HG02763 (cell line): ENCODE data around the gene SRGN.
"Not testable (repeated sequence)": the region's sequence is repeated elsewhere in the genome, so short reads cannot be mapped to it uniquely, and the experiment has no call there.

Source experiments
- ATAC-seq: cut with Tn5 transposase; IDR thresholded peaks from one replicate; pipeline ENCODE4 v1.9.1; 2021; ENCODE audit warnings: mild to moderate bottlenecking, moderate library complexity; ENCODE audit not compliant: unreplicated experiment

The SRGN gene

GRCh38 chr10:69125554-69125953 is 37.7 kb downstream of the SRGN start:
- no peak for ATAC-seq

- ATAC-seq, result no peak
Measured at GRCh38 chr10:69130251-69130650, 42.3 kb downstream of the SRGN start.

GRCh38 chr10:69139961-69140360 is 52.1 kb downstream of the SRGN start:
- no peak for ATAC-seq

DNA sequence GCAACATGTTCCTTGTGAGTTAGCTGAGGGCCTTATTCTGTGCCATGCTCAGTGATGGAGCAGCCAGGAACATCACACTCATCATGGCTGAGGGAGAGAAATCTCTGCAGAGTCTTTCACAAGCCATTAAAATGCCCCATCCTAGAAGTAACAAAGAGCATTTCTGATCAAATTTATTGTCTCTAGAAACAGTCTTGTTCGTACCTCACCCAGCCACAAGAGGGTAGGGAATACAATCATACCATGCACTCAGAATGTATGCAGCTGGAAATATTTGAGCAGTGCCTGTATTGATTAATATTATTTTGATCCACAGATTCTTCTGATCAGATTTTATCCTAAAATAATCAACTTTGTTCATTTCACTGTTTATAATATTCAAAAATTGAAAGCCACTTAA is 53.4 kb downstream of the SRGN start:
- no peak for ATAC-seq

DNA sequence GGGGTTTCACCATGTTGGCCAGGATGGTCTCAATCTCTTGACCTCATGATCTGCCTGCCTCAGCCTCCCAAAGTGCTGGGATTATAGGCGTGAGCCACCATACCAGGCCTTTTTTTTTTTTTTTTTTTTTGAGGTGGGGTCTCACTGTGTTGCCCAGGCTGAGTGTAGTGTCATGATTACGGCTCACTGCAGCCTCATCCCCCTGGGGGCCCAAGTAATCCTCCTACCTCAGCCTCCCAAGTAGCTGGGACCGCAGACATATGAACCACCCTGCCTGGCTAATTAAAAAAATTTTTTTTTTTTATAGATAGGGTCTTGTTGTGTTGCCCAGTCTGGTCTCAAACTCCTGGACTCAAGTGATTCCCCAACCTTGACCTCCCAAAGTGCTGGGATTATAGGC is 54.2 kb downstream of the SRGN start:
- ATAC-seq, result not testable (repeated sequence)

GRCh38 chr10:69142983-69143382 is 55.1 kb downstream of the SRGN start:
- ATAC-seq, result no peak

DNA sequence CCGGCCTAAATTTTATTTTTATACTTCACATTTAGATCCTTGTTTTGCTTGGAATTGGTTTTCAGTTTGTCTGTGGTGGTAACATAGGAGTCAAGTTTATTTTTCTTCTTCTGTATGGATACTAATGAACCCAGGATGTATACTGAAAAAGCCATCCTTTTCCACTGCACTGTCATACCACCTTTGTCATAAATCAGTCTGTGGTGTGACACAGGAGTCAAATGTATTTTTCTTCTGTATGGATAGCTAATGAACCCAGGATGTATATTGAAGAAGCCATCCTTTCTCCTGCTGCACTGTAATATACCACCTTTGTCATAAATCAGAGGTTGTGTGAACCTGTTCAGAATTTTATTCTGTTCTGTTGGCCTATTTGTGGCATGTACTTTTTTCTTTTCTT is 57.4 kb downstream of the SRGN start:
- no peak for ATAC-seq

DNA sequence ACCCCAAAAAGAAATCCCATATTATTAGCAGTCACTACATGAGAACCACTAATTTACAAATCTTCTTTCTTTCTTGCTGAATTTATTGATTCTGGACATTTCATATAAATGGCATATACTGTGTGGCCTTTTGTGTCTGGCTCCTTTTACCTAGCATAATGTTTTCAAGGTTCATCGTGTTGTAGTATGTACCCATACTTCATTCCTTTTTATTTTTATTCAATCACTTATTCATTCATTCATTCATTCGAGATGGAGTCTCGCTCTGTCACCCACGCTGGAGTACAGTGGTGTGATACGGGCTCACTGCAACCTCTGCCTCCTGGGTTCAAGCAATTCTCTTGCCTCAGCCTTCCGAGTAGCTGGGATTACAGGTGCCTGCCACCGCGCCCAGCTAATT is 58.0 kb downstream of the SRGN start:
- no peak for ATAC-seq

GRCh38 chr10:69146759-69147158 is 58.9 kb downstream of the SRGN start:
- ATAC-seq, result no peak

- no peak for ATAC-seq
Measured at GRCh38 chr10:69151984-69152383, 64.1 kb downstream of the SRGN start.

GRCh38 chr10:69153227-69153626 is 65.3 kb downstream of the SRGN start:
- ATAC-seq, result no peak
